Duodenal mucosa (tissue), 2 donors: ENCODE results near the gene DNAL4.

Source experiments
- H3K27ac ChIP-seq: one replicate; pipeline ENCODE4 v1.7.0; 2013; ENCODE audit warnings: low read depth, low read length
- H3K27me3 ChIP-seq, 2 donors: one replicate each; pipeline ENCODE4 v1.7.0; 2013; ENCODE audit warnings: low read length in 2 of 2, control low read depth in 1 of 2; ENCODE audit not compliant: insufficient read depth in 2 of 2, control insufficient read depth in 1 of 2
- H3K36me3 ChIP-seq, 2 donors: one replicate each; pipeline ENCODE4 v1.7.0; 2013; ENCODE audit warnings: low read length in 2 of 2, control low read depth in 1 of 2; ENCODE audit not compliant: insufficient read depth in 2 of 2, control insufficient read depth in 1 of 2
- H3K4me1 ChIP-seq, 2 donors: one replicate each; pipeline ENCODE4 v1.7.0; 2013; ENCODE audit warnings: low read length in 2 of 2, control low read depth in 1 of 2; ENCODE audit not compliant: insufficient read depth in 2 of 2, control insufficient read depth in 1 of 2
- H3K4me3 ChIP-seq, 2 donors: one replicate each; pipeline ENCODE4 v1.7.0; 2013; ENCODE audit warnings: low read length in 2 of 2, low read depth in 1 of 2
- H3K9ac ChIP-seq, 2 donors: one replicate each; pipeline ENCODE4 v1.7.0; 2013; ENCODE audit warnings: low read length in 2 of 2, low read depth in 1 of 2
- H3K9me3 ChIP-seq, 2 donors: one replicate each; pipeline ENCODE4 v1.7.0; 2013; ENCODE audit warnings: low read length in 2 of 2, control low read depth in 1 of 2; ENCODE audit not compliant: control insufficient read depth in 1 of 2

Gene DNAL4

DNA sequence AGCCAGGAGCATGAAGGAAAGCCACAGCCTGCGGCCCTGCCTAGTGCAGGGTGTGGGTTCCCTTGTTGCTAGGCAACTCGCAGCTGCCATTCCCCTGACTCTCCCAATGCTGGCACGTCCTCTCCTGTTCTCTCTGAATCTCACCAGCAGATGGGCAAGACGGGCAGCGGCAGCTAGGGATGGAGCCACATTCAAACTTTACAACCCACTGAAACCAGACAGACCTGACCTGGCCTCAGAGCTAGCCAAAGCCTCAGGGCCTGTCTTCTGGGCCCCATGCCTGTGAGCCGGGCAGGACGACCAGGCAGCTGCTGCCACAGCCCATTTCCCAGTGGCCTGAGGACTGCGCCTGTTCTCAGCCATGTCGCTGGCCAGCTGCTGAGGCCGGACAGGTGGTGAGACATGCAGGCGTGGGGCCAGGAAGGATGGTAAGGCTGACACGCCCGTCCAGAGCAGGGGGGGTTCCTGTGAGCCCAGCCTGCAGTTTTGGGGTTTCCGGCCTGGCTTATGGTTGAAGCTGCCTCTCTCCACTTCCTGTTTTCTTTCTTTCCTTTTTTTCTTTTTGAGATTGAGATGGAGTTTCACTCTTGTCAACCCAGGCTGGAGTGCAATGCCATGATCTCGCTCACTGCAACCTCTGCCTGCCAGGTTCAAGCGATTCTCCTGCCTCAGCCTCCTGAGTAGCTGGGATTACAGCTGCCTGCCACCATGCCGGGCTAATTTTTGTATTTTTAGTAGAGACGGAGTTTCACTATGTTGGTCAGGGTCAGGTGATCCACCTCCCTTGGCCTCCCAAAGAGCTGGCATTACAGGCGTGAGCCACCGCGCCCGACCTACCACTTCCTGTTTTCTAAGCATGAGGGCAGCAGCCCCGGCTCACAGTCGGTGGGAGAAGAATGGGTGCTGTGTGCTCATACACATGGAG lies 42.3 kb downstream of the DNAL4 start:
- peaks cover 33 to 57% of the 10 kb centered on the region in 2 donors for H3K36me3 ChIP-seq
- H3K9ac ChIP-seq: peak overlapping the region in 1 of 2 donors; percentile 38
- peaks cover 25 to 41% of the 10 kb centered on the region in 2 donors for H3K4me1 ChIP-seq
- H3K4me3 ChIP-seq: peak overlapping the region in 1 of 2 donors; percentile 36
- no peaks in the 10 kb centered on the region for H3K9me3 ChIP-seq
- peak overlapping the region; percentile 50 for H3K27ac ChIP-seq
- no peaks in the 10 kb centered on the region for H3K27me3 ChIP-seq

DNA sequence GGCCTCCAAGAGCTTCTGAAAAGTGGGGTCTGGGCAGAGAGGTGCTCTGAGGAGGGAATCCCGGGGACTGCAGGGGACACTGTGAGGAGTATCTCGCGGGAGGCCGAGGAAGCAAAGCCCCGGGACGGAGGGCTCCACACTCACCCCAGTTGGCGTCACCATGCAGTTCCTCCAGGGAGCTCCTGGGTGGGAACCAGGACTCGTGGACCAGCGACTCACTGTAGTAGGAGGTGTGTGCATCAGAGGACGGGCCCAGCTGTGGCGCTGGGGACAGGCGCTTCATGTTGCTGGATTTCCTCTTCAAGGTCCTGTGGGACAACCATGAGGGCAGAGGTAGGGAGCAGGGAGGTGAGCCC lies 42.9 kb downstream of the DNAL4 start:
- Histone ChIP-seq H3K27ac (no peak overlapping the region), H3K27me3 (no peaks in the 10 kb centered on the region), H3K9me3 (no peaks in the 10 kb centered on the region), H3K9ac (peak overlapping the region in 1 of 2 donors; percentile 38), H3K4me3 (peak overlapping the region in 1 of 2 donors; percentile 21), H3K36me3 (peaks cover 33 to 61% of the 10 kb centered on the region in 2 donors), H3K4me1 (peaks cover 27 to 36% of the 10 kb centered on the region in 2 donors)

DNA sequence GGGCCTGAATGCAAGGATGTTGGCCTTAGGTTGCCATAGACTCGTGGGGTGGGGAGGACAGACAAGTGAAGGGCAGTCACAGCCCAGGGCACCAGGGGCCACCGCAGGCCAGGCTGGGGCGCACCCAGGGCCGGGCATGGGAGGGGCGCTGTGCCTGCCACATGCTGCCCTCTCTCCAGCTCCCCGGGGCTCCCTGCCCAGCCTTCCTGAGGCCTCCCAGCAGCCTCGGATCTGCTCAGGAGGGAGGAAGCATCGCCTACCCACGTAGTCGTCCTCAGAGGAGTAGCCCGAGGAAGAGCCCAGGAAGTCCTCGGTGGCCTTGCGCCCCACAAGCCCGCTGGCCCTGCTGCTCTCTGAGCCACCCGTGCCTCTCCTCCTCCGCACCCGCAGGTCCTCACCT lies 43.3 kb downstream of the DNAL4 start:
- Histone ChIP-seq H3K36me3 (peaks cover 36 to 65% of the 10 kb centered on the region in 2 donors), H3K27ac (no peak overlapping the region), H3K9me3 (no peaks in the 10 kb centered on the region), H3K9ac (no peak overlapping the region), H3K4me3 (no peak overlapping the region), H3K27me3 (no peaks in the 10 kb centered on the region), H3K4me1 (peaks cover 29 to 36% of the 10 kb centered on the region in 2 donors)

DNA sequence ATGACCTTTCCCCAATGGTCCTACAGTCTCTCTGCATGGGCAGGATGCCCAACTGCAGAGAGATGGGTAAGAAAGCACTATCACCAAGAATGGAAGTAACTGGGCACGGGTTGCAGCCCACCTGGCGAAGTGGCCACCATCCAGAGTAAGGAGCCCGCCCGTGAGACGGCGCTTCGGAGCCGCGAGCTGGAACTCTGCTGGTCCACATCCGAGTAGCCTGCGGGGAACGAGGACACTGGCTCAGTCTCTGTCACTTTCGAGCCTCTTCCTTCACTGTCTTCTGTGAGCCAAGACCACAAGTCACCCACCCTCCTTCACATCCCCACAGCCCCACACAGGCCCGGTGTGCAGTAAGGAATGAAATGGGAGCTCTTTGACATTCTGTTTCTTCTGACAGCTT lies 43.8 kb downstream of the DNAL4 start:
- Histone ChIP-seq H3K27ac (no peak overlapping the region), H3K36me3 (peaks cover 41 to 71% of the 10 kb centered on the region in 2 donors), H3K4me1 (peaks cover 29 to 36% of the 10 kb centered on the region in 2 donors)

DNA sequence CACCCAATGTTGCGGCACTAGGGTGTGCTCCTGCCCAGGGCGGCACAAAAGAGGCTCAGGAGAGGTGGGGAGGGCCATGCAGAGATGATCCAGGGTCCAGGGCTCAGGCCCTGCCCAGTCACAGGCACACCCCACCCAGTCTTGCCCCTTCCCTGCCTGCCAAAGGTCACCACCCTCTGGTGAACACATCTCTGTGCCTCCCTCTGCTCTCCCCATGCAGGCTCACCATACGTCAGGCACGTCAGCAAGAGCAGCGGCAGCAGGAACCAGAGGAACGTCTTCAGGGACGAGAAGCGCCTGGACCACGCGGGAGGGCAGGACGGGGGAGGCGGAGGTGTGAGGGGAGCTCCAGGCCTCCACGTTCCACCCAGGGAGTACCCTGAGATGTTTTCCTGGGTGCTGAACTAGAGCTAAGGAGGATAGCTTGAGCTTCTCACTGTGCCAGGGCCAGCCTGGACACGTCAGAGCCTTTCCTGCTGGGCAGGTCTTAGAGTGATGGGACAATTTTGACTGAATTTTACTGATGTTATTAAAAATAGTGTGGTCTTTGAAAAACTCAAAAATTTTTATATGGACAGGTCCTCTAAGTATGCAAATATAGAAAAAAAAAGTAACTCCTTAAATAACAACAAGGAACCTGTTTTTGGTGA lies 45.3 kb downstream of the DNAL4 start:
- Histone ChIP-seq H3K9ac (no peak overlapping the region), H3K4me1 (peaks cover 21 to 28% of the 10 kb centered on the region in 2 donors), H3K27ac (no peak overlapping the region)

More for the DNA sequence above, 43.8 kb downstream of the DNAL4 start:
- Histone ChIP-seq H3K9me3 (no peaks in the 10 kb centered on the region), H3K27me3 (no peaks in the 10 kb centered on the region), H3K9ac (no peak overlapping the region), H3K4me3 (no peak overlapping the region)

DNA sequence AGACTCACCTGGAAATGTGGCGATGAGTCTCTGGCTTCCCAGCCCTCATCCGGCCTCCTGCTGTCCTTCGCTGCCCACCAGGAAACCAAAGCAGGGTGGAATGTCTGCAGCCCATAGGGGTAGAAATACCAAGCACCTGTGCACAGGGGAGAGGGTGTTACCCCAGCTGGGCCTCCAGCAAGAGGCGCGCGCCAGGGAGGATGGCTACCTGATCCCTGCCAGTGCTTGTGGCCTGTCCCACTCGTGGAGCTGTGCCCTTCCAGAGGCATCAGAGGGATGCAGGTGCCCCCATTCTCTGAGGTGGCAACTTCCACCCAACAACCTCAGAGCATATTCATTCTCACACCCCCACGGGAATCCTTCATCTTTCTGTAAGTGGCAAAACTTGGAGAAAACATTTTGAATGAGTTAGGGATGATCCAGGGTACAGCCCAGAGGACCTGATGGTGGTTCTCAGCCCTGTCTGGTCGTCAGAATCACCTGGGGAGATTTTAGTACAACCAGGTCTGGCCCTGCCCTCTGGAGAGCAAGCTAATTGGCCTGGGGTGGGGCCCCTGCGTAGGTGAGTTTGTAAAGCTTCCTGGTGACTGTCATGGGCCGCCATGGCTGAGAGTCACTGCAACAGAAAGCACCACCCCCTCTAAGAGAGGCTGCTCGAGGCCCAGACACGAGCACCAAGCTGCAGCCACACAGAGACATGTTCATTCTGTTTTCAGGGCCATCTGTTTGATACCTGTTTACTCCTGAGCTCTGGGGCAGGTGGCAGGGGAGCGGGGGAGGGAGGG lies 48.1 kb downstream of the DNAL4 start:
- Histone ChIP-seq H3K4me3 (no peak overlapping the region), H3K27ac (no peak overlapping the region), H3K4me1 (peaks cover 5 to 11% of the 10 kb centered on the region in 2 donors), H3K9me3 (no peaks in the 10 kb centered on the region), H3K27me3 (no peaks in the 10 kb centered on the region), H3K36me3 (peaks cover 49 to 92% of the 10 kb centered on the region in 2 donors), H3K9ac (no peak overlapping the region)

More for the DNA sequence above, 45.3 kb downstream of the DNAL4 start:
- H3K9me3 ChIP-seq: no peaks in the 10 kb centered on the region
- H3K27me3 ChIP-seq: no peaks in the 10 kb centered on the region
- no peak overlapping the region for H3K4me3 ChIP-seq
- H3K36me3 ChIP-seq: peaks cover 48 to 84% of the 10 kb centered on the region in 2 donors

DNA sequence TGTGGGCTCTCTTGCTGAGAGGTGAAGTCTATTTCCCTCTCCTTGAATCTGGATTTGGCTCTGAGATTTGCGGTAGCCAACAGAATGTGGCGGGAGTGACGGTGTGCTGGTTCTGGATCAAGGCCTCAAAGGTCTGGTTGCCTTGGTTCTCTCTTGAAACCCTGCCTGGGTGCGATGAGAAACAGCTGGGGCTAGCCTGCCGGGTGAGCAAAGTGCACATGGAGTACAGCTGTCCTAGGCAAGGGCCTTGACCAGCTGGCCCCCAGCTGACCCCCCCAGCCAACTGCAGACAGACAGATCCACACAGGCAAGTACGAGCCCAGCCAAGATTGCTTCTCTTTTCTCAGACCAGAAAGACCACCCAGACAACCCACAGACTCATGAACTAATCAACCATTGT lies 49.0 kb downstream of the DNAL4 start:
- Histone ChIP-seq H3K4me3 (no peak overlapping the region), H3K27me3 (no peaks in the 10 kb centered on the region), H3K27ac (no peak overlapping the region), H3K36me3 (peaks cover 50 to 92% of the 10 kb centered on the region in 2 donors), H3K9me3 (no peaks in the 10 kb centered on the region), H3K4me1 (peaks cover 0 to 6% of the 10 kb centered on the region in 2 donors), H3K9ac (no peak overlapping the region)

DNA sequence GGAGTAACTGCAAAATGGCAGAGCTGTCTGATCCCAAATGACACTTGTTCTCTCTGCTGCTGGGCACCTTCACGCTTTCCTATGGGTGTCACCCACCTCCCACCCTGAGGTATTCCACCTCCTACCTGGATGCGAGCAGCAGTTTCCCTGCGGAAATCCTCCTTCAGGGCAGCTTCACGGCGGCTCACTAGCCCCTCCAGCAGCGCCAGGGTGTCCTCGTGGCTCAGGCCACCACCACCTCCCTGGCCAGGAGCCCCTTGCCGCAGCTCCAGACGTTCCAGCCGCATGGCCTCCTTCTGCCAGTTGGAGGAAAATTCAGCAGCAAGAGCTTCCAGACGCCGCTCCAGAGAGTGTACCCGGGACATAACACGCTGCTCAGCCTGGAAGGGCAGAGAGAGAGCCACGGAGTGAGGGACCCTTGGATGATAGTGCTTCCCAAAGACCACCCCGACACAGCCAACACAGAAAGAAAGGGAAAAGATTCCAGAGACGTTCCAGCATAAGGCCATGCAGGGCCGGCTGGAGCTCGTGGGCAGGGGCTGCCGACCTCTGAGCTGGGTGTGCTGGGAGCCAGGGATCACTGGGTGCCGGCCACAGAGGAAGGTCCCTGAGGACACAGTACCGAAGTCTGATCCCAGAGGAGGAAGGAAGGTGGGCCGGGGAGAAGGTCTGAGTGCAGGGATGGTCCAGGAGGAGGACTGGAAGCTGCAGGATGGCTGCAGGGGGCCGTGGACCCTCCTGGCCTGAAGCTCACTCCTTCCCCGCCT lies 51.6 kb downstream of the DNAL4 start:
- Histone ChIP-seq H3K36me3 (peaks cover 58 to 94% of the 10 kb centered on the region in 2 donors), H3K27me3 (no peaks in the 10 kb centered on the region), H3K4me3 (no peak overlapping the region), H3K27ac (no peak overlapping the region), H3K9me3 (no peaks in the 10 kb centered on the region), H3K9ac (no peak overlapping the region), H3K4me1 (peaks cover 0 to 6% of the 10 kb centered on the region in 2 donors)

DNA sequence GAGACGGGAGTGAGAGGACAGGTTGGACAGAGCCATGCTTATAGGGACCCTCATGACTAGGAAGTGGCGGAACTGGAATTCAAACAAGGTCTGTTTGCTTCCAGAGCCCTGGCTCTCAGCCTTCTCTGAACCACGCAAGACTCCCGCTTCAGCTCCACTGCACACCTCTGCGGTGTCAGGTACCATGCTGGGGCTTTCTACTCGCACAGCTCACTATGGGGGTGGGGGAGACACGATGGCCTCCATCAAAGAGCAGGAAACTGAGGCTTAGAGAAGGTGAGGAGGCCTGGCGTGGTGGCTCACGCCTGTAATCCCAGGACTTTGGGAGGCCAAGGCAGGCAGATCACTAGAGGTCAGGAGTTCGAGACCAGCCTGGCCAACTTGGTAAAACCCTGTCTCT lies 52.4 kb downstream of the DNAL4 start:
- H3K4me3 ChIP-seq: no peak overlapping the region
- peaks cover 60 to 99% of the 10 kb centered on the region in 2 donors for H3K36me3 ChIP-seq
- no peaks in the 10 kb centered on the region for H3K27me3 ChIP-seq
- H3K27ac ChIP-seq: no peak overlapping the region
- no peaks in the 10 kb centered on the region for H3K9me3 ChIP-seq
- no peak overlapping the region for H3K9ac ChIP-seq
- peaks cover 0 to 6% of the 10 kb centered on the region in 2 donors for H3K4me1 ChIP-seq
